Suppressor macrophage treated with lipopolysaccharide for 1 hour (primary cell): Measurements from ENCODE around the gene COL2A1.

Source experiments
- DNase-seq, 3 donors: peaks; one replicate each; pipeline ENCODE4 v3.0.0-alpha.2; 2020 to 2022

Gene COL2A1

GRCh38 chr12:48004053-48004941 is at the start of gene COL2A1:
Gene COL2A1 (minus strand): TSS chr12:48004476. CDS start chr12:48004321, 155 bp downstream.
- DNase-seq, result peak; percentile 24 to 53 (median 29)

GRCh38 chr12:48053883-48054282 is 49.6 kb upstream of the COL2A1 start:
- no peak for DNase-seq

- DNase-seq, result no peak
These were observed 48.8 kb upstream of the COL2A1 start for GRCh38 chr12:48053122-48053521.

GRCh38 chr12:48051681-48052080 is 47.4 kb upstream of the COL2A1 start:
- DNase-seq, result no peak

GRCh38 chr12:48050174-48050573 is 45.9 kb upstream of the COL2A1 start:
- DNase-seq, result no peak

- DNase-seq, result no peak
These were observed 41.8 kb upstream of the COL2A1 start for GRCh38 chr12:48045965-48046518.

GRCh38 chr12:48045061-48045846 is 41.0 kb upstream of the COL2A1 start:
- DNase-seq, result no peak

GRCh38 chr12:48044396-48044795 is 40.1 kb upstream of the COL2A1 start:
- no peak for DNase-seq

- no peak for DNase-seq
These were observed 39.5 kb upstream of the COL2A1 start for GRCh38 chr12:48043771-48044170.

GRCh38 chr12:48041591-48042423 is 37.5 kb upstream of the COL2A1 start:
- no peak for DNase-seq

- DNase-seq, result no peak
These were observed 36.1 kb upstream of the COL2A1 start for GRCh38 chr12:48040354-48040753.

- DNase-seq, result no peak
These were observed 34.9 kb upstream of the COL2A1 start for GRCh38 chr12:48039151-48039550.

- DNase-seq, result peak; percentile 39 to 56 (median 51)
These were observed 33.8 kb upstream of the COL2A1 start for GRCh38 chr12:48038085-48038484.

GRCh38 chr12:48037267-48037915 is 33.1 kb upstream of the COL2A1 start:
- DNase-seq, result peak in 1 of 3 donors; percentile 4

- DNase-seq, result no peak
These were observed 32.5 kb upstream of the COL2A1 start for GRCh38 chr12:48036818-48037217.

- DNase-seq, result no peak
These were observed 30.8 kb upstream of the COL2A1 start for GRCh38 chr12:48034835-48035805.

- DNase-seq, result no peak
These were observed 29.2 kb upstream of the COL2A1 start for GRCh38 chr12:48033451-48033850.

GRCh38 chr12:48032597-48032996 is 28.3 kb upstream of the COL2A1 start:
- no peak for DNase-seq

GRCh38 chr12:48031135-48031960 is 27.1 kb upstream of the COL2A1 start:
- DNase-seq, result no peak

- DNase-seq, result no peak
These were observed 25.9 kb upstream of the COL2A1 start for GRCh38 chr12:48030173-48030650.
